ENCODE results near the gene ATP5PD.

DNA sequence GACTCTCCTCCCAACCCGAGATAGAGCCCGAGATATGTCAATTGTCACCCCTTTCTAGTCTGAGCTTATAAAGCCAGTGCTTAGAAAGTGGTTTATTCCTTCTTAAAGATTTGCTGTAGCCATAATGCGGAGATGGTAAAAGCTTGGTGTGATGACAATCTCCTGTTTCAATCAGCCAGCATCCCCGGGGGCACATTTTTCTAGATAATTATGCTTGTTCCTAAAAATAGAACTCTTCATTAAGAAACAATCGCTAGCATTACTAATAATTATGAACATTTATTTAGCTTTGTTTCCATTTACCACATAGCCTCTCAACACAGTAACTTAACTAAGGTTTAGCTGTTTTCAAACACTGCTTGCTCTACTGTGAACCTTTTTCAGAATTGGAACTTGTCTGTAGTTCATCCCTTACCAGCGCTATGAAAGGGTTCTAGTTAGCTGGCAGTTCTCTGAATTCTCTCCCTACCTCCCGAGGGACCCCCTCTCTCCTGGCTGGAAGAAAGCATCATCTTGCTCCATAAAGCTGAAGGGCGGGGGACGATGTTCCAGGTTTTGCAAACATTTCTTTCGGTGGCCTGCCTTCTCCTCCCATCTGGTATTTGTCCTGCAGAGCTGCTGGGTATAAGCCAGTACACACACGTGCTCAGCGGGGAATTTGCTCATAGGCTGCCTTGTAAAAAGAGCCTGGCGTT is 35.2 kb downstream of the ATP5PD start:
- no peak for TF ChIP-seq GABPA (IDR thresholded peaks at IDR 0.05; ENCODE audit: low read depth)
- TF ChIP-seq, protein P1, sequence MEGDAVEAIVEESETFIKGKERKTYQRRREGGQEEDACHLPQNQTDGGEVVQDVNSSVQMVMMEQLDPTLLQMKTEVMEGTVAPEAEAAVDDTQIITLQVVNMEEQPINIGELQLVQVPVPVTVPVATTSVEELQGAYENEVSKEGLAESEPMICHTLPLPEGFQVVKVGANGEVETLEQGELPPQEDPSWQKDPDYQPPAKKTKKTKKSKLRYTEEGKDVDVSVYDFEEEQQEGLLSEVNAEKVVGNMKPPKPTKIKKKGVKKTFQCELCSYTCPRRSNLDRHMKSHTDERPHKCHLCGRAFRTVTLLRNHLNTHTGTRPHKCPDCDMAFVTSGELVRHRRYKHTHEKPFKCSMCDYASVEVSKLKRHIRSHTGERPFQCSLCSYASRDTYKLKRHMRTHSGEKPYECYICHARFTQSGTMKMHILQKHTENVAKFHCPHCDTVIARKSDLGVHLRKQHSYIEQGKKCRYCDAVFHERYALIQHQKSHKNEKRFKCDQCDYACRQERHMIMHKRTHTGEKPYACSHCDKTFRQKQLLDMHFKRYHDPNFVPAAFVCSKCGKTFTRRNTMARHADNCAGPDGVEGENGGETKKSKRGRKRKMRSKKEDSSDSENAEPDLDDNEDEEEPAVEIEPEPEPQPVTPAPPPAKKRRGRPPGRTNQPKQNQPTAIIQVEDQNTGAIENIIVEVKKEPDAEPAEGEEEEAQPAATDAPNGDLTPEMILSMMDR (IDR thresholded peaks at IDR 0.05; ENCODE audit: insufficient read depth, low read length), result no peak

All from HL-60 (cell line).